Ovary (tissue), 3 donors: ENCODE results near the gene REXO4.

ENCODE experiments used
- CTCF ChIP-seq, 3 donors: fragments of 450-650 bp in 2 of 3; fragments of 200-600 bp in 1 of 3; IDR thresholded peaks; one replicate each; pipeline versions ENCODE4 v1.5.1 to v1.8.0; 2016 to 2022; ENCODE audit warnings: antibody characterized with exemption in 3 of 3, mild to moderate bottlenecking in 1 of 3
- POLR2A ChIP-seq: fragments of 450-650 bp; IDR thresholded peaks from one replicate; pipeline ENCODE4 v1.6.1; 2017; ENCODE audit warnings: antibody characterized with exemption, mild to moderate bottlenecking, moderate library complexity
- donor health status: DM: no; HTN: no; CAD: no.

DNA sequence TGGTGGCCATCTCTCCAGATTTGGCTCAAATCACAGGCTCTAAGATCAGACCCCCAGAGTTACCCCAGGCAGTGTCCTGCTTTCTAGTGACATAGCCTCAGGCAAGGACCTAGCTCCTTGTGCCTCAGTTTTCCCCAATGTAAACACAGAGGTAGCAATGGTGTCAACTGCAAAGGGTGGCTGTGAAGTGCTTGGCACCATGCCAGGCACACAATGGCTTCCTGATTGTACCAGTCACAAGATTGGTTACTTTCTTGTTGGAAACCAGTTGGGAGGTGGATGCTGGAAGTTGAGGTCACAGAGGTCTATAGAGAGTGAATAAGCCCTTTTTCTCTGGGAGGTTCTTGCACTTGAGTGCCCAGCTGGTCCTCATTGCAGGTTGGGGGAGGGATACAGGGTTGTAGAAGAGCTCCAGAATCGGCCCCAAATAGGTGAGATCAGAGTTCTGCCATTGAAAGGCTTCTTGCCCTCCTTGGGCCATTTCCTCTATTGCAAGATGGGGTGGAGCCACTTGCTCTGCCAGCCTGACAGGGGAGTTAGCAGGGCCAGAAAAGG lies 39.3 kb downstream of the REXO4 start:
- TF ChIP-seq CTCF (IDR thresholded peaks at IDR 0.05), result no peak
- TF ChIP-seq POLR2A, result no peak
